HepG2 (cell line): Measurements from ENCODE around the gene PACC1. TPM values are rescaled to one million over a fixed set of nuclear protein-coding genes. Genes with fewer than 3 reads are reported as not detected.

ENCODE experiments used
- DRAP1 ChIP-seq: IDR thresholded peaks from 2 replicates; pipeline ENCODE4 v1.6.1; 2016; ENCODE audit warnings: missing genetic modification reagents, missing compliant biosample characterization
- E2F5 ChIP-seq: sonication (generic); formaldehyde crosslinking; conservative IDR thresholded peaks from 2 replicates; pipeline ENCODE4 v1.4.0; 2020; ENCODE audit warnings: missing genetic modification reagents
- GABPB1 ChIP-seq: IDR thresholded peaks from 2 replicates; pipeline ENCODE4 v1.6.1; 2016; ENCODE audit warnings: mild to moderate bottlenecking, missing genetic modification reagents, moderate library complexity, missing compliant biosample characterization
- JUNB ChIP-seq: sonication (generic); formaldehyde crosslinking; IDR thresholded peaks from 2 replicates; pipeline ENCODE4 v1.8.0; 2022; ENCODE audit warnings: missing genetic modification reagents, mild to moderate bottlenecking, borderline replicate concordance
- KMT2B ChIP-seq: IDR thresholded peaks from 2 replicates; pipeline ENCODE4 v1.6.1; 2016; ENCODE audit warnings: missing genetic modification reagents, missing compliant biosample characterization
- MTA3 ChIP-seq: sonication (generic); formaldehyde crosslinking; IDR thresholded peaks from 2 replicates; pipeline ENCODE4 v1.4.0; 2020; ENCODE audit warnings: missing genetic modification reagents
- MXI1 ChIP-seq: IDR thresholded peaks from 3 replicates; pipeline ENCODE4 v1.6.1; 2012; ENCODE audit warnings: low read depth, low read length, inconsistent platforms, borderline replicate concordance
- NR2F6 ChIP-seq, 2 experiments: IDR thresholded peaks; 2 replicates each; pipeline ENCODE4 v1.6.1; 2016; ENCODE audit warnings: antibody characterized with exemption in 1 of 2, mild to moderate bottlenecking in 1 of 2
- POLR2G ChIP-seq: fragments of 200-400 bp; formaldehyde crosslinking; IDR thresholded peaks from 2 replicates; pipeline ENCODE4 v1.6.1; 2018; ENCODE audit warnings: mild to moderate bottlenecking, low read depth, low read length, moderate library complexity
- SAP130 ChIP-seq: IDR thresholded peaks from 2 replicates; pipeline ENCODE4 v1.6.1; 2016; ENCODE audit warnings: low read depth
- SIN3A ChIP-seq: IDR thresholded peaks from 2 replicates; pipeline ENCODE4 v1.6.1; 2011; ENCODE audit warnings: low read depth, mild to moderate bottlenecking, control low read depth, low read length, borderline replicate concordance
- SP5 ChIP-seq: IDR thresholded peaks from 2 replicates; pipeline ENCODE4 v1.6.1; 2016; ENCODE audit warnings: low read depth, borderline replicate concordance
- UBTF ChIP-seq: sonication (generic); formaldehyde crosslinking; IDR thresholded peaks from 2 replicates; pipeline ENCODE4 v1.4.0; 2020; ENCODE audit warnings: mild to moderate bottlenecking, missing genetic modification reagents
- ZBTB7B ChIP-seq: sonication (generic); formaldehyde crosslinking; IDR thresholded peaks from 2 replicates; pipeline ENCODE4 v1.4.0; 2020; ENCODE audit warnings: missing genetic modification reagents
- ZFY ChIP-seq: sonication (generic); formaldehyde crosslinking; IDR thresholded peaks from 2 replicates; pipeline ENCODE4 v1.4.0; 2020; ENCODE audit warnings: missing genetic modification reagents
- ZNF777 ChIP-seq: sonication (generic); formaldehyde crosslinking; IDR thresholded peaks from 2 replicates; pipeline ENCODE4 v1.4.0; 2020; ENCODE audit warnings: missing genetic modification reagents
- polyA plus RNA-seq, 8 experiments: library from polyadenylated mRNA; depleted of rRNA in 3 of 8; stranded (reverse) in 7 of 8; unstranded in 1 of 8; fragments of >200 nt; fragmentation: Illumina TruSeq in 4 of 8; extraction: Trizol in 4 of 8; gene quantifications; 2 replicates each; pipeline versions ENCODE4 v1.2.1 to v1.2.3, GENCODE V29; 2011 to 2016; ENCODE audit warnings: low read depth in 4 of 8, missing spikeins in 1 of 8, mixed read lengths in 1 of 8; ENCODE audit not compliant: insufficient read depth in 1 of 8
- total RNA-seq, 5 experiments: library from RNA; depleted of rRNA; stranded (reverse); fragments of >200 nt; fragmentation: Illumina TruSeq; extraction: Trizol; gene quantifications; 2 replicates each; pipeline ENCODE4 v1.2.3, GENCODE V29; 2016; ENCODE audit warnings: low read depth in 1 of 5
- TF ChIP-seq, protein P1 (sequence below): sonication (generic); formaldehyde crosslinking; IDR thresholded peaks from 2 replicates; pipeline ENCODE4 v1.5.1; 2020; ENCODE audit warnings: mild to moderate bottlenecking, missing genetic modification reagents, moderate library complexity
- TF ChIP-seq, protein P2 (sequence below): sonication (generic); formaldehyde crosslinking; IDR thresholded peaks from 2 replicates; pipeline ENCODE4 v1.4.0; 2020; ENCODE audit warnings: missing genetic modification reagents, mild to moderate bottlenecking, borderline replicate concordance

The PACC1 gene
- total and polyA plus RNA-seq, 2 of the 13 experiments (the other 11 are each of a cell fraction or from before 2014, with no cell fraction given), result 9.4 to 10.7 TPM

GRCh38 chr1:212432661-212433576, 18.2 kb upstream of the PACC1 start, which contains the start of gene NENF (continued):
- peak; percentile 56; the same call in 1 of the 2 replicates for TF ChIP-seq SIN3A
- peak; percentile 31; the same call in 1 of the 3 replicates for TF ChIP-seq MXI1
- no peak for TF ChIP-seq DRAP1 (CRISPR knock-in tag)
- TF ChIP-seq, protein P1, sequence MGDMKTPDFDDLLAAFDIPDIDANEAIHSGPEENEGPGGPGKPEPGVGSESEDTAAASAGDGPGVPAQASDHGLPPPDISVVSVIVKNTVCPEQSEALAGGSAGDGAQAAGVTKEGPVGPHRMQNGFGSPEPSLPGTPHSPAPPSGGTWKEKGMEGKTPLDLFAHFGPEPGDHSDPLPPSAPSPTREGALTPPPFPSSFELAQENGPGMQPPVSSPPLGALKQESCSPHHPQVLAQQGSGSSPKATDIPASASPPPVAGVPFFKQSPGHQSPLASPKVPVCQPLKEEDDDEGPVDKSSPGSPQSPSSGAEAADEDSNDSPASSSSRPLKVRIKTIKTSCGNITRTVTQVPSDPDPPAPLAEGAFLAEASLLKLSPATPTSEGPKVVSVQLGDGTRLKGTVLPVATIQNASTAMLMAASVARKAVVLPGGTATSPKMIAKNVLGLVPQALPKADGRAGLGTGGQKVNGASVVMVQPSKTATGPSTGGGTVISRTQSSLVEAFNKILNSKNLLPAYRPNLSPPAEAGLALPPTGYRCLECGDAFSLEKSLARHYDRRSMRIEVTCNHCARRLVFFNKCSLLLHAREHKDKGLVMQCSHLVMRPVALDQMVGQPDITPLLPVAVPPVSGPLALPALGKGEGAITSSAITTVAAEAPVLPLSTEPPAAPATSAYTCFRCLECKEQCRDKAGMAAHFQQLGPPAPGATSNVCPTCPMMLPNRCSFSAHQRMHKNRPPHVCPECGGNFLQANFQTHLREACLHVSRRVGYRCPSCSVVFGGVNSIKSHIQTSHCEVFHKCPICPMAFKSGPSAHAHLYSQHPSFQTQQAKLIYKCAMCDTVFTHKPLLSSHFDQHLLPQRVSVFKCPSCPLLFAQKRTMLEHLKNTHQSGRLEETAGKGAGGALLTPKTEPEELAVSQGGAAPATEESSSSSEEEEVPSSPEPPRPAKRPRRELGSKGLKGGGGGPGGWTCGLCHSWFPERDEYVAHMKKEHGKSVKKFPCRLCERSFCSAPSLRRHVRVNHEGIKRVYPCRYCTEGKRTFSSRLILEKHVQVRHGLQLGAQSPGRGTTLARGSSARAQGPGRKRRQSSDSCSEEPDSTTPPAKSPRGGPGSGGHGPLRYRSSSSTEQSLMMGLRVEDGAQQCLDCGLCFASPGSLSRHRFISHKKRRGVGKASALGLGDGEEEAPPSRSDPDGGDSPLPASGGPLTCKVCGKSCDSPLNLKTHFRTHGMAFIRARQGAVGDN (CRISPR knock-in tag), result peak; percentile 61
- TF ChIP-seq JUNB (CRISPR knock-in tag), result no peak
- TF ChIP-seq ZNF777 (CRISPR knock-in tag), result peak; percentile 42; the same call in 1 of the 2 replicates
- TF ChIP-seq MTA3, result no peak
- TF ChIP-seq, protein P2, sequence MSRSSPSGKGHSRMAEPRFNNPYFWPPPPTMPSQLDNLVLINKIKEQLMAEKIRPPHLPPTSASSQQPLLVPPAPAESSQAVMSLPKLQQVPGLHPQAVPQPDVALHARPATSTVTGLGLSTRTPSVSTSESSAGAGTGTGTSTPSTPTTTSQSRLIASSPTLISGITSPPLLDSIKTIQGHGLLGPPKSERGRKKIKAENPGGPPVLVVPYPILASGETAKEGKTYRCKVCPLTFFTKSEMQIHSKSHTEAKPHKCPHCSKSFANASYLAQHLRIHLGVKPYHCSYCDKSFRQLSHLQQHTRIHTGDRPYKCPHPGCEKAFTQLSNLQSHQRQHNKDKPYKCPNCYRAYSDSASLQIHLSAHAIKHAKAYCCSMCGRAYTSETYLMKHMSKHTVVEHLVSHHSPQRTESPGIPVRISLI, result no peak
- 0 out of 2 replicates have a peak, but pooled peaks have one; percentile 31 for TF ChIP-seq E2F5 (CRISPR knock-in tag)
- TF ChIP-seq KMT2B (CRISPR knock-in tag), result 0 out of 2 replicates have a peak, but pooled peaks have one; percentile 45
- TF ChIP-seq POLR2G, result peak; percentile 48
- TF ChIP-seq ZBTB7B (CRISPR knock-in tag), result peak; percentile 44; the same call in 1 of the 2 replicates
- peak; percentile 65; the same call in 1 of the 2 replicates for TF ChIP-seq UBTF
- TF ChIP-seq GABPB1, result no peak
- TF ChIP-seq ZFY, result peak; percentile 88
- peak; percentile 49; the same call in 1 of the 2 replicates for TF ChIP-seq SP5 (CRISPR knock-in tag)
- peak; percentile 39; the same call in 1 of the 2 replicates for TF ChIP-seq SAP130 (CRISPR knock-in tag)
- no peak for TF ChIP-seq NR2F6 (IDR thresholded peaks at IDR 0.05)
- no peak for TF ChIP-seq NR2F6 (CRISPR knock-in tag; IDR thresholded peaks at IDR 0.05)
